Measurements from ENCODE around the gene TAL1.

Gene TAL1

GRCh38 chr1:47223921-47224675 lies 7.9 kb downstream of the TAL1 start:
- no peak for TF ChIP-seq GATA2 (IDR thresholded peaks at IDR 0.05; ENCODE audit: low read depth, low read length)
- no peak for TF ChIP-seq GATA3 (IDR thresholded peaks at IDR 0.05; ENCODE audit: low read depth, low read length)

- TF ChIP-seq GATA2 (IDR thresholded peaks at IDR 0.05; ENCODE audit: low read depth, low read length) (no peak), GATA3 (IDR thresholded peaks at IDR 0.05; ENCODE audit: low read depth, low read length) (no peak)
These were observed 8.7 kb downstream of the TAL1 start for GRCh38 chr1:47223174-47223920.

GRCh38 chr1:47222476-47222875 lies 9.5 kb downstream of the TAL1 start:
- TF ChIP-seq GATA3 (IDR thresholded peaks at IDR 0.05; ENCODE audit: low read depth, low read length), result no peak
- no peak for TF ChIP-seq GATA2 (IDR thresholded peaks at IDR 0.05; ENCODE audit: low read depth, low read length)

- TF ChIP-seq GATA3 (IDR thresholded peaks at IDR 0.05; ENCODE audit: low read depth, low read length) (no peak), GATA2 (IDR thresholded peaks at IDR 0.05; ENCODE audit: low read depth, low read length) (no peak)
These were observed 12.3 kb downstream of the TAL1 start for GRCh38 chr1:47219590-47220220.

- TF ChIP-seq GATA2 (IDR thresholded peaks at IDR 0.05; ENCODE audit: low read depth, low read length) (no peak), GATA3 (IDR thresholded peaks at IDR 0.05; ENCODE audit: low read depth, low read length) (no peak)
These were observed 13.0 kb downstream of the TAL1 start for GRCh38 chr1:47219001-47219400.

GRCh38 chr1:47216278-47217059 lies 15.6 kb downstream of the TAL1 start:
- TF ChIP-seq GATA2 (IDR thresholded peaks at IDR 0.05; ENCODE audit: low read depth, low read length) (no peak), GATA3 (IDR thresholded peaks at IDR 0.05; ENCODE audit: low read depth, low read length) (no peak)

- TF ChIP-seq GATA2 (IDR thresholded peaks at IDR 0.05; ENCODE audit: low read depth, low read length) (no peak), GATA3 (IDR thresholded peaks at IDR 0.05; ENCODE audit: low read depth, low read length) (no peak)
These were observed 16.3 kb downstream of the TAL1 start for GRCh38 chr1:47215713-47216112.

- TF ChIP-seq GATA2 (IDR thresholded peaks at IDR 0.05; ENCODE audit: low read depth, low read length) (no peak), GATA3 (IDR thresholded peaks at IDR 0.05; ENCODE audit: low read depth, low read length) (no peak)
These were observed 17.5 kb downstream of the TAL1 start for GRCh38 chr1:47214549-47214948.

GRCh38 chr1:47213230-47213963 lies 18.6 kb downstream of the TAL1 start:
- TF ChIP-seq GATA2 (IDR thresholded peaks at IDR 0.05; ENCODE audit: low read depth, low read length), result no peak
- no peak for TF ChIP-seq GATA3 (IDR thresholded peaks at IDR 0.05; ENCODE audit: low read depth, low read length)

- TF ChIP-seq GATA2 (IDR thresholded peaks at IDR 0.05; ENCODE audit: low read depth, low read length) (no peak), GATA3 (IDR thresholded peaks at IDR 0.05; ENCODE audit: low read depth, low read length) (no peak)
These were observed 19.3 kb downstream of the TAL1 start for GRCh38 chr1:47212636-47213229.

- TF ChIP-seq GATA2 (IDR thresholded peaks at IDR 0.05; ENCODE audit: low read depth, low read length), result no peak
- no peak for TF ChIP-seq GATA3 (IDR thresholded peaks at IDR 0.05; ENCODE audit: low read depth, low read length)
These were observed 20.2 kb downstream of the TAL1 start for GRCh38 chr1:47211796-47212269.

GRCh38 chr1:47210666-47211065 lies 21.4 kb downstream of the TAL1 start:
- TF ChIP-seq GATA3 (IDR thresholded peaks at IDR 0.05; ENCODE audit: low read depth, low read length) (no peak), GATA2 (IDR thresholded peaks at IDR 0.05; ENCODE audit: low read depth, low read length) (no peak)

Measured in SH-SY5Y (cell line).